IMR-90 (cell line): ENCODE measurements around the gene SARNP.

Experiments
- BHLHE40 ChIP-seq: fragments of 150-350 bp; IDR thresholded peaks from 2 replicates; pipeline ENCODE4 v1.6.1; 2016; ENCODE audit warnings: mild to moderate bottlenecking, low read depth, low read length
- CEBPB ChIP-seq: IDR thresholded peaks from 2 replicates; pipeline ENCODE4 v1.6.1; 2012; ENCODE audit warnings: low read depth, low read length, improper control_type of control experiment
- MAFK ChIP-seq: IDR thresholded peaks from 2 replicates; pipeline ENCODE4 v1.6.1; 2012; ENCODE audit warnings: low read depth, low read length, improper control_type of control experiment
- MXI1 ChIP-seq: IDR thresholded peaks from 2 replicates; pipeline ENCODE4 v1.6.1; 2012; ENCODE audit warnings: low read depth, mild to moderate bottlenecking, low read length, moderate library complexity, borderline replicate concordance
- POLR2A ChIP-seq: IDR thresholded peaks from 2 replicates; pipeline ENCODE4 v1.6.1; 2012; ENCODE audit warnings: mild to moderate bottlenecking, low read depth, low read length
- RCOR1 ChIP-seq: IDR thresholded peaks from 2 replicates; pipeline ENCODE4 v1.6.1; 2012; ENCODE audit warnings: mild to moderate bottlenecking, low read length, improper control_type of control experiment; ENCODE audit not compliant: insufficient replicate concordance
- RFX5 ChIP-seq: IDR thresholded peaks from 2 replicates; pipeline ENCODE4 v1.8.0; 2012; ENCODE audit warnings: low read depth, mild to moderate bottlenecking, low read length, moderate library complexity
- SMC3 ChIP-seq: fragments of 150-350 bp; IDR thresholded peaks from 2 replicates; pipeline ENCODE4 v1.6.1; 2016; ENCODE audit warnings: low read depth, mild to moderate bottlenecking, antibody characterized with exemption, low read length, moderate library complexity
- USF2 ChIP-seq: fragments of 150-350 bp; IDR thresholded peaks from 2 replicates; pipeline ENCODE4 v1.6.1; 2017; ENCODE audit warnings: mild to moderate bottlenecking, antibody characterized with exemption, low read length, low read depth
- TF ChIP-seq, protein P1 (sequence below): conservative IDR thresholded peaks from 2 replicates; pipeline ENCODE4 v1.5.1; 2012; ENCODE audit warnings: mild to moderate bottlenecking, low read depth, low read length, improper control_type of control experiment
- TF ChIP-seq, protein P2 (sequence below): fragments of 150-350 bp; IDR thresholded peaks from 2 replicates; pipeline ENCODE4 v1.6.1; 2016; ENCODE audit warnings: low read depth, mild to moderate bottlenecking, low read length, moderate library complexity, borderline replicate concordance

DNA sequence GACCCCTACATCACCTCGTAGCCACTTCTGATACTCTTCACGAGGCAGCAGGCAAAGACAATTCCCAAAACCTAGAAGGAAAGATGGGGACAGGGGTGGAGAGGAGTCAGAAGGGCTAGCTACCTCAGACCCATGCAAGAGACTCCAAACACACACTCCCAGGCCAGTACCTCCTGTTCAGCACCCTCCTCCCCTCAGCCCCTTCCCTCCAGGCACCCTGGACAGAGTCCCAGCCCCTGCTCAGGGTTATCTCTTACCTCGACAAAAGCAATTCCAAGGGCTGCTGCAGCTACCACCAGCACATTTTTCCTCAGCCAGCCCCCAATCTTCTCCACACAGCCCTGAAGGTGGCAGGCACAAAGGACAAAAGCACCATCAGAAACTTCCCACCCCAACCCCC is 92.0 kb downstream of the SARNP start:
- TF ChIP-seq, protein P1, sequence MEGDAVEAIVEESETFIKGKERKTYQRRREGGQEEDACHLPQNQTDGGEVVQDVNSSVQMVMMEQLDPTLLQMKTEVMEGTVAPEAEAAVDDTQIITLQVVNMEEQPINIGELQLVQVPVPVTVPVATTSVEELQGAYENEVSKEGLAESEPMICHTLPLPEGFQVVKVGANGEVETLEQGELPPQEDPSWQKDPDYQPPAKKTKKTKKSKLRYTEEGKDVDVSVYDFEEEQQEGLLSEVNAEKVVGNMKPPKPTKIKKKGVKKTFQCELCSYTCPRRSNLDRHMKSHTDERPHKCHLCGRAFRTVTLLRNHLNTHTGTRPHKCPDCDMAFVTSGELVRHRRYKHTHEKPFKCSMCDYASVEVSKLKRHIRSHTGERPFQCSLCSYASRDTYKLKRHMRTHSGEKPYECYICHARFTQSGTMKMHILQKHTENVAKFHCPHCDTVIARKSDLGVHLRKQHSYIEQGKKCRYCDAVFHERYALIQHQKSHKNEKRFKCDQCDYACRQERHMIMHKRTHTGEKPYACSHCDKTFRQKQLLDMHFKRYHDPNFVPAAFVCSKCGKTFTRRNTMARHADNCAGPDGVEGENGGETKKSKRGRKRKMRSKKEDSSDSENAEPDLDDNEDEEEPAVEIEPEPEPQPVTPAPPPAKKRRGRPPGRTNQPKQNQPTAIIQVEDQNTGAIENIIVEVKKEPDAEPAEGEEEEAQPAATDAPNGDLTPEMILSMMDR = no peak
- TF ChIP-seq, protein P2, sequence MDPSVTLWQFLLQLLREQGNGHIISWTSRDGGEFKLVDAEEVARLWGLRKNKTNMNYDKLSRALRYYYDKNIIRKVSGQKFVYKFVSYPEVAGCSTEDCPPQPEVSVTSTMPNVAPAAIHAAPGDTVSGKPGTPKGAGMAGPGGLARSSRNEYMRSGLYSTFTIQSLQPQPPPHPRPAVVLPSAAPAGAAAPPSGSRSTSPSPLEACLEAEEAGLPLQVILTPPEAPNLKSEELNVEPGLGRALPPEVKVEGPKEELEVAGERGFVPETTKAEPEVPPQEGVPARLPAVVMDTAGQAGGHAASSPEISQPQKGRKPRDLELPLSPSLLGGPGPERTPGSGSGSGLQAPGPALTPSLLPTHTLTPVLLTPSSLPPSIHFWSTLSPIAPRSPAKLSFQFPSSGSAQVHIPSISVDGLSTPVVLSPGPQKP = no peak
- TF ChIP-seq RFX5 = no peak
- no peak for TF ChIP-seq POLR2A
- no peak for TF ChIP-seq CEBPB
- TF ChIP-seq USF2 = no peak
- TF ChIP-seq SMC3 = no peak
- TF ChIP-seq MXI1 = no peak
- TF ChIP-seq MAFK = no peak
- no peak for TF ChIP-seq BHLHE40
- TF ChIP-seq RCOR1 = no peak
